Loucy (cell line): Measurements from ENCODE around the gene FAM185A.
"Not testable (repeated sequence)": the region's sequence is repeated elsewhere in the genome, so short reads cannot be mapped to it uniquely, and the experiment has no call there.

Experiments used
- H2AFZ ChIP-seq: fragments of 200-600 bp; sonication (generic); 2 replicates; pipeline ENCODE4 v1.6.0; 2016; ENCODE audit warnings: antibody characterized with exemption, mild to moderate bottlenecking, low read length, moderate library complexity
- H3F3A ChIP-seq: fragments of 200-600 bp; 2 replicates; pipeline ENCODE4 v1.6.0; 2016; ENCODE audit warnings: antibody characterized with exemption, low read depth, mild to moderate bottlenecking
- H3K27me3 ChIP-seq: fragments of 200-600 bp; sonication (generic); 2 replicates; pipeline ENCODE4 v1.6.1; 2014; ENCODE audit warnings: low read length, mild to moderate bottlenecking; ENCODE audit not compliant: insufficient read depth, poor library complexity, severe bottlenecking
- H3K36me3 ChIP-seq: fragments of 200-600 bp; sonication (generic); 2 replicates; pipeline ENCODE4 v1.6.1; 2016; ENCODE audit warnings: low read length; ENCODE audit not compliant: insufficient read depth
- H3K4me1 ChIP-seq: fragments of 200-600 bp; sonication (generic); 2 replicates; pipeline ENCODE4 v1.5.1; 2014; ENCODE audit warnings: low read length, mild to moderate bottlenecking; ENCODE audit not compliant: insufficient read depth, poor library complexity, severe bottlenecking
- H3K4me2 ChIP-seq: fragments of 200-600 bp; sonication (generic); 2 replicates; pipeline ENCODE4 v1.6.0; 2014; ENCODE audit warnings: antibody characterized with exemption, low read length, low read depth, mild to moderate bottlenecking; ENCODE audit not compliant: poor library complexity, severe bottlenecking
- H3K4me3 ChIP-seq: fragments of 200-600 bp; sonication (generic); 2 replicates; pipeline ENCODE4 v1.5.1; 2014; ENCODE audit warnings: low read length, mild to moderate bottlenecking, mixed read lengths; ENCODE audit not compliant: poor library complexity, severe bottlenecking
- H3K79me2 ChIP-seq: fragments of 200-600 bp; sonication (generic); 2 replicates; pipeline ENCODE4 v1.6.1; 2014; ENCODE audit warnings: low read length; ENCODE audit not compliant: insufficient read depth
- H3K9ac ChIP-seq: fragments of 200-600 bp; sonication (generic); 2 replicates; pipeline ENCODE4 v1.6.0; 2014; ENCODE audit warnings: mild to moderate bottlenecking, low read depth, low read length, moderate library complexity; ENCODE audit not compliant: poor library complexity, severe bottlenecking
- H3K9me2 ChIP-seq: fragments of 200-600 bp; sonication (generic); replicated peaks from 2 replicates; pipeline ENCODE4 v1.6.1; 2016; ENCODE audit warnings: low read depth, low read length, mixed read lengths
- H3K9me3 ChIP-seq: fragments of 200-600 bp; sonication (generic); 2 replicates; pipeline ENCODE4 v1.6.1; 2014; ENCODE audit warnings: mild to moderate bottlenecking, antibody characterized with exemption, low read length, low read depth; ENCODE audit not compliant: insufficient read depth
- H4K20me1 ChIP-seq: fragments of 200-600 bp; sonication (generic); 2 replicates; pipeline ENCODE4 v1.6.0; 2014; ENCODE audit warnings: antibody characterized with exemption, low read length, mild to moderate bottlenecking; ENCODE audit not compliant: insufficient read depth, poor library complexity, severe bottlenecking
- CTCF ChIP-seq: fragments of 200-600 bp; sonication (generic); conservative IDR thresholded peaks from 2 replicates; pipeline ENCODE4 v1.5.1; 2014; ENCODE audit warnings: mild to moderate bottlenecking, antibody characterized with exemption, low read length
- EZH2phosphoT487 ChIP-seq: fragments of 200-600 bp; IDR thresholded peaks from 2 replicates; pipeline ENCODE4 v1.6.1; 2018; ENCODE audit warnings: antibody characterized with exemption, mild to moderate bottlenecking, moderate library complexity, borderline replicate concordance

FAM185A gene

GRCh38 chr7:102795987-102796595, 47.3 kb downstream of the FAM185A start:
- not testable (repeated sequence) for H3K36me3 ChIP-seq, H3K4me2 ChIP-seq, H3F3A ChIP-seq, H3K27me3 ChIP-seq, H3K9ac ChIP-seq, H3K4me3 ChIP-seq, H4K20me1 ChIP-seq, H3K9me3 ChIP-seq, H3K4me1 ChIP-seq, H3K79me2 ChIP-seq, H2AFZ ChIP-seq, H3K9me2 ChIP-seq

GRCh38 chr7:102806613-102807012, 57.8 kb downstream of the FAM185A start:
- no peak overlapping the region for H3K4me3 ChIP-seq
- H3K36me3 ChIP-seq, result no peaks in the 10 kb centered on the region
- H3K4me1 ChIP-seq, result peaks cover 12% of the 10 kb centered on the region
- no peak overlapping the region for H2AFZ ChIP-seq
- no peaks in the 10 kb centered on the region for H4K20me1 ChIP-seq
- no peak overlapping the region for H3K9ac ChIP-seq
- H3K79me2 ChIP-seq, result no peaks in the 10 kb centered on the region
- H3F3A ChIP-seq, result no peaks in the 10 kb centered on the region
- no peak overlapping the region for H3K4me2 ChIP-seq
- no peak for TF ChIP-seq CTCF
- no peak for TF ChIP-seq EZH2phosphoT487
- H3K27me3 ChIP-seq, result no peaks in the 10 kb centered on the region
- no peaks in the 10 kb centered on the region for H3K9me2 ChIP-seq
- H3K9me3 ChIP-seq, result no peaks in the 10 kb centered on the region

GRCh38 chr7:102810916-102811315, 62.1 kb downstream of the FAM185A start:
- Histone ChIP-seq H3K4me2 (peak overlapping the region; percentile 20), H3K9me3 (no peaks in the 10 kb centered on the region), H3K9ac (no peak overlapping the region), H3K4me1 (peaks cover 29% of the 10 kb centered on the region), H3K4me3 (no peak overlapping the region), H3F3A (no peaks in the 10 kb centered on the region), H2AFZ (no peak overlapping the region), H3K36me3 (no peaks in the 10 kb centered on the region), H3K27me3 (no peaks in the 10 kb centered on the region), H3K79me2 (no peaks in the 10 kb centered on the region), H4K20me1 (no peaks in the 10 kb centered on the region), H3K9me2 (no peaks in the 10 kb centered on the region)
- TF ChIP-seq CTCF (no peak), EZH2phosphoT487 (no peak)
